ENCODE measurements around the gene ANO5. TPM values are rescaled to one million over a fixed set of nuclear protein-coding genes. Genes with fewer than 3 reads are reported as not detected.

ANO5 gene
- total RNA-seq, 4 donors from 2014 or later: 0.40 to 0.81 (median 0.62) TPM

GRCh38 chr11:22199243-22199642, 6.4 kb downstream of the ANO5 start:
- TF ChIP-seq EP300 (IDR thresholded peaks at IDR 0.05) (no peak), POLR2A (IDR thresholded peaks at IDR 0.05) (no peak), POLR2AphosphoS5 (IDR thresholded peaks at IDR 0.05) (no peak), CTCF (IDR thresholded peaks at IDR 0.05) (no peak)
- Histone ChIP-seq H3K36me3 (no peaks in the 10 kb centered on the region), H3K9me3 (no peaks in the 10 kb centered on the region), H3K4me1 (no peaks in the 10 kb centered on the region), H3K4me3 (no peak overlapping the region), H3K27ac (no peak overlapping the region), H3K27me3 (peaks cover 6% of the 10 kb centered on the region)
- DNase-seq (ENCODE audit: low spot score in 2 of 2): no peak

GRCh38 chr11:22203281-22203680, 10.4 kb downstream of the ANO5 start:
- no peak for TF ChIP-seq CTCF (IDR thresholded peaks at IDR 0.05)
- TF ChIP-seq EP300 (IDR thresholded peaks at IDR 0.05): no peak
- no peak for TF ChIP-seq POLR2AphosphoS5 (IDR thresholded peaks at IDR 0.05)
- no peak for TF ChIP-seq POLR2A (IDR thresholded peaks at IDR 0.05)
- no peak for DNase-seq (ENCODE audit: low spot score in 2 of 2)
- Histone ChIP-seq H3K36me3 (no peaks in the 10 kb centered on the region), H3K4me1 (no peaks in the 10 kb centered on the region), H3K9me3 (no peaks in the 10 kb centered on the region), H3K27ac (no peak overlapping the region), H3K27me3 (no peaks in the 10 kb centered on the region), H3K4me3 (no peak overlapping the region)
- WGBS: 91% methylated on average over 4 of the region's 4 CpGs

- no peak overlapping the region for H3K27ac ChIP-seq
- H3K9me3 ChIP-seq: no peaks in the 10 kb centered on the region
- no peak overlapping the region for H3K4me3 ChIP-seq
- H3K36me3 ChIP-seq: no peaks in the 10 kb centered on the region
- no peak for DNase-seq (ENCODE audit: low spot score in 2 of 2)
- no peaks in the 10 kb centered on the region for H3K27me3 ChIP-seq
- TF ChIP-seq EP300 (IDR thresholded peaks at IDR 0.05) (no peak), POLR2AphosphoS5 (IDR thresholded peaks at IDR 0.05) (no peak), POLR2A (IDR thresholded peaks at IDR 0.05) (no peak), CTCF (IDR thresholded peaks at IDR 0.05) (no peak)
- H3K4me1 ChIP-seq: no peaks in the 10 kb centered on the region
Measured at GRCh38 chr11:22207162-22207561, 14.3 kb downstream of the ANO5 start.

- WGBS: 81% methylated on average over 3 of the region's 3 CpGs
- no peak for DNase-seq (ENCODE audit: low spot score in 2 of 2)
- H3K9me3 ChIP-seq: no peaks in the 10 kb centered on the region
- H3K4me1 ChIP-seq: no peaks in the 10 kb centered on the region
- no peaks in the 10 kb centered on the region for H3K27me3 ChIP-seq
- TF ChIP-seq POLR2AphosphoS5 (IDR thresholded peaks at IDR 0.05) (no peak), POLR2A (IDR thresholded peaks at IDR 0.05) (no peak), EP300 (IDR thresholded peaks at IDR 0.05) (no peak), CTCF (IDR thresholded peaks at IDR 0.05) (no peak)
- no peaks in the 10 kb centered on the region for H3K36me3 ChIP-seq
- H3K27ac ChIP-seq: no peak overlapping the region
- H3K4me3 ChIP-seq: no peak overlapping the region
Measured at GRCh38 chr11:22208151-22208858, 15.4 kb downstream of the ANO5 start.

GRCh38 chr11:22216940-22217339, 24.1 kb downstream of the ANO5 start:
- no peak for TF ChIP-seq POLR2AphosphoS5 (IDR thresholded peaks at IDR 0.05)
- no peak for TF ChIP-seq CTCF (IDR thresholded peaks at IDR 0.05)
- no peak for TF ChIP-seq EP300 (IDR thresholded peaks at IDR 0.05)
- no peak for TF ChIP-seq POLR2A (IDR thresholded peaks at IDR 0.05)
- no peaks in the 10 kb centered on the region for H3K27me3 ChIP-seq

More at GRCh38 chr11:22216940-22217339, 24.1 kb downstream of the ANO5 start:
- Histone ChIP-seq H3K4me1 (no peaks in the 10 kb centered on the region), H3K27ac (no peak overlapping the region), H3K36me3 (no peaks in the 10 kb centered on the region), H3K9me3 (no peaks in the 10 kb centered on the region), H3K4me3 (no peak overlapping the region)
- DNase-seq (ENCODE audit: low spot score in 2 of 2): no peak
